ENCODE results near the gene TSKU.
A peak's percentile ranks its signal among the peaks of the same experiment; 100 is the strongest.

TSKU gene

GRCh38 chr11:76791861-76792260 lies 8.7 kb downstream of the TSKU start:
- TF ChIP-seq SUZ12 (IDR thresholded peaks at IDR 0.05; ENCODE audit: extremely low read depth, insufficient read depth, insufficient read length) (no peak), ZNF274 (IDR thresholded peaks at IDR 0.05; ENCODE audit: low read depth, low read length) (no peak), YY1 (IDR thresholded peaks at IDR 0.05; ENCODE audit: insufficient read depth, insufficient read length) (no peak)
- H3K27me3 ChIP-seq (ENCODE audit: insufficient read depth, insufficient read length), result no peaks in the 10 kb centered on the region
- peaks cover 16% of the 10 kb centered on the region for H3K4me1 ChIP-seq (ENCODE audit: insufficient read depth, insufficient read length)
- H3K9ac ChIP-seq (ENCODE audit: insufficient read length, low read depth), result no peak overlapping the region
- H3K4me3 ChIP-seq (ENCODE audit: insufficient read length, low read depth), result no peak overlapping the region
- no peak for DNase-seq (ENCODE audit: low read depth, low spot score)
- peaks cover 54% of the 10 kb centered on the region for H3K36me3 ChIP-seq (ENCODE audit: insufficient read depth, insufficient read length, low read length)
- peaks cover 46% of the 10 kb centered on the region for H3K9me3 ChIP-seq (ENCODE audit: insufficient read depth, low read length)

DNA sequence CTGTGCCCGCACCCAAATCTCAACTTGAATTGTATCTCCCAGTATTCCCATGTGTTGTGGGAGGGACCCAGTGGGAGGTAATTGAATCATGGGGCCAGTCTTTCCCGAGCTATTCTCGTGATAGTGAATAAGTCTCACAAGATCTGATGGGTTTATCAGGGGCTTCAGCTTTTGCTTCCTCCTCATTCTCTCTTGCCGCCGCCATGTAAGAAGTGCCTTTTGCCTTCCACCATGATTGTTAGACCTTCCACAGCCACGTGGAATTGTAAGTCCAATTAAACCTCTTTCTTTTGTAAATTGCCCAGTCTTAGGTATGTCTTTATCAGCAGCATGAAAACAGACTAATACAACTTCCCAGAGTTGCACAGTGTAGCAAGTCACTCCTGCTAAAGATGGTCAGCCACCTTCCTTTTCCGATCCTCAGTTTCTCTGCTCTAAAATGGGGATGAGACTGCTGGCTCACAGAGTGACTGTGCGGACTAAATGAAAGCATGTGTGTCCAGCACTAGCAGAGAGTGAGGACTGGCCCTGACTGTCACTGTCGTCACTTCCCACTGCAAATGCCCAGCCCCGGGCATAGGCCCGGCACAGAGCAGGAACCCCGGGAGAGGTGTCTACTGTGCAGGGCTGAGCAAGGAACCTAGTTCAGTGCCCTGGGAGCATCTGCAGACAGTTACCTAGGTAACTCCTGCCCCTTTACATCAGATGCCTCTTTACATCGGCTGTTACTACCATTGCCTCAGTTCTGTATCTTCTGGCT lies 9.5 kb downstream of the TSKU start:
- no peak overlapping the region for H3K4me3 ChIP-seq (ENCODE audit: insufficient read length, low read depth)
- H3K4me1 ChIP-seq (ENCODE audit: insufficient read depth, insufficient read length), result peaks cover 14% of the 10 kb centered on the region
- H3K36me3 ChIP-seq (ENCODE audit: insufficient read depth, insufficient read length, low read length), result peaks cover 51% of the 10 kb centered on the region
- H3K27me3 ChIP-seq (ENCODE audit: insufficient read depth, insufficient read length), result no peaks in the 10 kb centered on the region
- H3K9me3 ChIP-seq (ENCODE audit: insufficient read depth, low read length), result peaks cover 46% of the 10 kb centered on the region
- no peak for DNase-seq (ENCODE audit: low read depth, low spot score)
- TF ChIP-seq YY1 (IDR thresholded peaks at IDR 0.05; ENCODE audit: insufficient read depth, insufficient read length) (no peak), ZNF274 (IDR thresholded peaks at IDR 0.05; ENCODE audit: low read depth, low read length) (no peak), SUZ12 (IDR thresholded peaks at IDR 0.05; ENCODE audit: extremely low read depth, insufficient read depth, insufficient read length) (no peak)
- H3K9ac ChIP-seq (ENCODE audit: insufficient read length, low read depth), result peak overlapping the region; percentile 43

DNA sequence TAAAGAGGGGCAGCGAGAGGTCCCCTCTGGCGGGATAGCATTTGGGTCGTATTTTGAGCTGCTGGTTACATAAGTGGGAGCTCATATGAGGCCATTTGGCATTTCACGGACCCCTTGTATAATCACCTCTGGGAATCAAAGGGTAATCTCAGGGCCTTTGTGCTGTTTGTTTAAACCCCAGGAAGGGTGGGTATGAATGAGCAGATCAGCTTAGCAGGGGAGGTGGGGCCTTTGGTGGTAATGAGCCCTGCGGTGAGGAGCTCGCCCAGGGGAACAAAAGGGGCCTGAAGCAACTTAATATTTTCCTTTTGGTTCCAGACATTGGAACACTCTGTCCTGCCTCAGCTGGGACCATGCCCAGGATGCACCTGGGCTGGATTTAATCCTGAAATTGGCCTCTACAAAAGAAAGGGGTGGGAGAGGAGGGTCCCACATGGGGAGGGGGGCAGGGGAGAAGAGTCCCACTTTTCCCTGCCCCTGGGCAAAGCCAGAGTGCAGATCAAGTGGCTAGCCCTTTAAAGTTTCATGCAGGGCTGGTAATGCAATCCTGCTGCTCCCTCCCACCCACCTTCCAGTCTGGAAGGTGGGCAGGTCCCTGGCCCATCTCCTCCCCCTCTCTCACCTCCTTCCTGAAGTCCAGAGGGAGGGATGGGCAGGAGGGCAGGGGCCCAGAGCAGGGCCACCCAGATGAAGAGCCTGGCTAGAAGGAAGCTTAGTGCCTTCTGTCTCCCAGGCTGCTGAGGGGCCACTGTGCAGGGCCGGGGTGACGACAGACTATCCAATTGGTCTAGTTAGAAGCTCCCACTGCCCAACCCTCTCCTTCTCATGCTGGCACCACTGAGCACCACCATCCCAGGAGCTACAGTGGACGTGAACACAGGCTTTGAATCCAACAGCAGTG lies 10.5 kb downstream of the TSKU start:
- DNase-seq (ENCODE audit: low read depth, low spot score), result no peak
- peak overlapping the region; percentile 2 for H3K4me3 ChIP-seq (ENCODE audit: insufficient read length, low read depth)
- no peak for TF ChIP-seq ZNF274 (IDR thresholded peaks at IDR 0.05; ENCODE audit: low read depth, low read length)
- no peak for TF ChIP-seq SUZ12 (IDR thresholded peaks at IDR 0.05; ENCODE audit: extremely low read depth, insufficient read depth, insufficient read length)

GRCh38 chr11:76794371-76795289 lies 11.5 kb downstream of the TSKU start:
- peaks cover 31% of the 10 kb centered on the region for H3K9me3 ChIP-seq (ENCODE audit: insufficient read depth, low read length)
- peak overlapping the region; percentile 44 for H3K9ac ChIP-seq (ENCODE audit: insufficient read length, low read depth)
- H3K36me3 ChIP-seq (ENCODE audit: insufficient read depth, insufficient read length, low read length), result peaks cover 38% of the 10 kb centered on the region
- peaks cover 11% of the 10 kb centered on the region for H3K4me1 ChIP-seq (ENCODE audit: insufficient read depth, insufficient read length)
- no peak for TF ChIP-seq SUZ12 (IDR thresholded peaks at IDR 0.05; ENCODE audit: extremely low read depth, insufficient read depth, insufficient read length)
- no peaks in the 10 kb centered on the region for H3K27me3 ChIP-seq (ENCODE audit: insufficient read depth, insufficient read length)
- DNase-seq (ENCODE audit: low read depth, low spot score), result no peak
- no peak overlapping the region for H3K4me3 ChIP-seq (ENCODE audit: insufficient read length, low read depth)

More for the DNA sequence above, 10.5 kb downstream of the TSKU start:
- Histone ChIP-seq H3K36me3 (ENCODE audit: insufficient read depth, insufficient read length, low read length) (peaks cover 46% of the 10 kb centered on the region), H3K4me1 (ENCODE audit: insufficient read depth, insufficient read length) (peaks cover 11% of the 10 kb centered on the region), H3K9ac (ENCODE audit: insufficient read length, low read depth) (peak overlapping the region; percentile 44), H3K27me3 (ENCODE audit: insufficient read depth, insufficient read length) (no peaks in the 10 kb centered on the region), H3K9me3 (ENCODE audit: insufficient read depth, low read length) (peaks cover 41% of the 10 kb centered on the region)

DNA sequence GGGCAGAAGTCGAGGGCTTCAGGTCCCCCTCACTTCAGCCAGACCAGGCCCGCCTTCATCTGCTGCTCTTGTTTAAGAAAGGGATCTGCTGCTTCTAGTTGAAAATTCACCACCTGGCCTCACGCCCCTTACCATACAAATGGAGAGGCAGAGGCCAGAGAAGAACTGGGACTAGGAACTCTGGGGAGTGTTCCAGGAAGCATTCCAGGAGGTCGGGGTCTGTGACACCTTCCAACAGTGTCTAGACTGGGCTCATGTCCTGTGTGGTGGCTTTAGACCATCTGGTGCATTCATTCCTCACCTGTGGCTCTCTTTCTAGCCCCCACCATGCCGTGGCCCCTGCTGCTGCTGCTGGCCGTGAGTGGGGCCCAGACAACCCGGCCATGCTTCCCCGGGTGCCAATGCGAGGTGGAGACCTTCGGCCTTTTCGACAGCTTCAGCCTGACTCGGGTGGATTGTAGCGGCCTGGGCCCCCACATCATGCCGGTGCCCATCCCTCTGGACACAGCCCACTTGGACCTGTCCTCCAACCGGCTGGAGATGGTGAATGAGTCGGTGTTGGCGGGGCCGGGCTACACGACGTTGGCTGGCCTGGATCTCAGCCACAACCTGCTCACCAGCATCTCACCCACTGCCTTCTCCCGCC lies 12.3 kb downstream of the TSKU start:
- H3K27me3 ChIP-seq (ENCODE audit: insufficient read depth, insufficient read length), result no peaks in the 10 kb centered on the region
- DNase-seq (ENCODE audit: low read depth, low spot score), result no peak
- peaks cover 35% of the 10 kb centered on the region for H3K36me3 ChIP-seq (ENCODE audit: insufficient read depth, insufficient read length, low read length)
- peaks cover 24% of the 10 kb centered on the region; the same call in 1 of the 2 replicates for H3K9me3 ChIP-seq (ENCODE audit: insufficient read depth, low read length)
- H3K4me3 ChIP-seq (ENCODE audit: insufficient read length, low read depth), result no peak overlapping the region
- peaks cover 9% of the 10 kb centered on the region for H3K4me1 ChIP-seq (ENCODE audit: insufficient read depth, insufficient read length)
- TF ChIP-seq SUZ12 (IDR thresholded peaks at IDR 0.05; ENCODE audit: extremely low read depth, insufficient read depth, insufficient read length), result no peak
- no peak for TF ChIP-seq ZNF274 (IDR thresholded peaks at IDR 0.05; ENCODE audit: low read depth, low read length)
- no peak for TF ChIP-seq YY1 (IDR thresholded peaks at IDR 0.05; ENCODE audit: insufficient read depth, insufficient read length)
- no peak overlapping the region for H3K9ac ChIP-seq (ENCODE audit: insufficient read length, low read depth)

DNA sequence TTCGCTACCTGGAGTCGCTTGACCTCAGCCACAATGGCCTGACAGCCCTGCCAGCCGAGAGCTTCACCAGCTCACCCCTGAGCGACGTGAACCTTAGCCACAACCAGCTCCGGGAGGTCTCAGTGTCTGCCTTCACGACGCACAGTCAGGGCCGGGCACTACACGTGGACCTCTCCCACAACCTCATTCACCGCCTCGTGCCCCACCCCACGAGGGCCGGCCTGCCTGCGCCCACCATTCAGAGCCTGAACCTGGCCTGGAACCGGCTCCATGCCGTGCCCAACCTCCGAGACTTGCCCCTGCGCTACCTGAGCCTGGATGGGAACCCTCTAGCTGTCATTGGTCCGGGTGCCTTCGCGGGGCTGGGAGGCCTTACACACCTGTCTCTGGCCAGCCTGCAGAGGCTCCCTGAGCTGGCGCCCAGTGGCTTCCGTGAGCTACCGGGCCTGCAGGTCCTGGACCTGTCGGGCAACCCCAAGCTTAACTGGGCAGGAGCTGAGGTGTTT lies 12.8 kb downstream of the TSKU start:
- TF ChIP-seq YY1 (IDR thresholded peaks at IDR 0.05; ENCODE audit: insufficient read depth, insufficient read length) (no peak), ZNF274 (IDR thresholded peaks at IDR 0.05; ENCODE audit: low read depth, low read length) (no peak), SUZ12 (IDR thresholded peaks at IDR 0.05; ENCODE audit: extremely low read depth, insufficient read depth, insufficient read length) (no peak)
- Histone ChIP-seq H3K27me3 (ENCODE audit: insufficient read depth, insufficient read length) (no peaks in the 10 kb centered on the region), H3K4me3 (ENCODE audit: insufficient read length, low read depth) (no peak overlapping the region), H3K9ac (ENCODE audit: insufficient read length, low read depth) (no peak overlapping the region), H3K36me3 (ENCODE audit: insufficient read depth, insufficient read length, low read length) (peaks cover 35% of the 10 kb centered on the region), H3K9me3 (ENCODE audit: insufficient read depth, low read length) (peaks cover 20% of the 10 kb centered on the region; the same call in 1 of the 2 replicates), H3K4me1 (ENCODE audit: insufficient read depth, insufficient read length) (peaks cover 9% of the 10 kb centered on the region)
- no peak for DNase-seq (ENCODE audit: low read depth, low spot score)

Measured in NT2/D1 (cell line).